Esophagus (tissue), 2 donors: ENCODE results near the gene WNK2. TPM values are rescaled to one million over a fixed set of nuclear protein-coding genes. Genes with fewer than 3 reads are reported as not detected.
A peak's percentile ranks its signal among the peaks of the same experiment; 100 is the strongest.

ENCODE experiments used
- H3K27ac ChIP-seq, 2 donors: one replicate each; pipeline ENCODE4 v1.5.1; 2013; ENCODE audit warnings: low read depth in 2 of 2, mild to moderate bottlenecking in 2 of 2, inconsistent platforms in 1 of 2, low read length in 1 of 2, moderate library complexity in 1 of 2
- H3K27me3 ChIP-seq, 2 donors: one replicate each; pipeline ENCODE4 v1.6.1; 2013; ENCODE audit warnings: low read length in 2 of 2, control low read depth in 1 of 2, mild to moderate bottlenecking in 1 of 2; ENCODE audit not compliant: insufficient read depth in 2 of 2, control insufficient read depth in 1 of 2
- H3K36me3 ChIP-seq, 2 donors: one replicate each; pipeline ENCODE4 v1.6.1; 2013; ENCODE audit warnings: low read length in 1 of 2; ENCODE audit not compliant: control insufficient read depth in 2 of 2, insufficient read depth in 2 of 2
- H3K4me1 ChIP-seq, 2 donors: one replicate each; pipeline ENCODE4 v1.6.1; 2013; ENCODE audit warnings: low read length in 1 of 2; ENCODE audit not compliant: control insufficient read depth in 2 of 2, insufficient read depth in 2 of 2
- H3K4me3 ChIP-seq, 2 donors: one replicate each; pipeline ENCODE4 v1.5.1; 2013; ENCODE audit warnings: low read length in 2 of 2, mild to moderate bottlenecking in 2 of 2, low read depth in 1 of 2, moderate library complexity in 1 of 2
- H3K9me3 ChIP-seq, 2 donors: one replicate each; pipeline ENCODE4 v1.6.1; 2013; ENCODE audit warnings: mild to moderate bottlenecking in 2 of 2, low read depth in 1 of 2, low read length in 1 of 2, moderate library complexity in 1 of 2; ENCODE audit not compliant: control insufficient read depth in 2 of 2, insufficient read depth in 1 of 2
- WGBS, 2 donors: extraction: QIAGEN DNeasy Blood & Tissue Kit; methylation state at CpG; one replicate each; pipeline ENCODE4 v1.1.7; 2013; 5-methylcytosine and 5-hydroxymethylcytosine counted together
- polyA plus RNA-seq, 2 donors: library from polyadenylated mRNA; stranded (reverse); fragments of 200-250 nt; gene quantifications; one replicate each; pipeline ENCODE4 v1.2.3, GENCODE V29; 2013
- donor health status: healthy with polysubstance abuse.
- donor health status: Bipolar disorder and iron deficiency.

The WNK2 gene
- polyA plus RNA-seq, 2 donors = 2.1 to 3.4 TPM

DNA sequence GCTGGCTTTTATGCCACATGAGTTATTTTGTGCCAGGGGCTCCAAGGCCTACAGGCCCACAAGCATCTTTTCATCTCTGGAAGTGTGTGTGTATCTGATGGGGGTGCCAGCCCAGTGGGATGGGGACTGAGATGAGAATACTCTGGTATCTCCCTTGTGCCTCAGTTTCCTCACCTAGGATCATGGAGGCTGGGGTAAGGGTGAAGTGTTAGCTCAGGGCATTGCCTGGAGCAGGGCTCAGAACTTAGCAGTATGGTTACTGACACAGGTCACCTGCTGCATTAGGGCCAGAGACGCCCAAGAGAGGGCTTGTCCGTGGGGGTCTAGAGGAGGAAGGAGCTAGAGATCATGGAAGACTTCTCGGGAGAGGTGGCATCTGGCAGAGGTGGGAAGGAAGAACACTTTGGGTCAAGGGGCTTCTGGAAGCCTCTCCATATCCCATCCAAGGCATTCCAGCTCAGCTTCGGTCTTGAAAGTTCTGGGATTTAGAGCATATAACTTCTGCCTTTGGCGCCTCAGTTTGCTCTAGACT is 742 bp upstream of the WNK2 start:
- Histone ChIP-seq H3K27ac (no peak overlapping the region), H3K36me3 (no peaks in the 10 kb centered on the region), H3K27me3 (no peaks in the 10 kb centered on the region), H3K9me3 (peaks cover 0 to 3% of the 10 kb centered on the region in 2 donors), H3K4me1 (peaks cover 0 to 12% of the 10 kb centered on the region in 2 donors), H3K4me3 (no peak overlapping the region)
- 76 to 86% methylated on average over 5 of the region's 5 CpGs for WGBS, 2 donors

DNA sequence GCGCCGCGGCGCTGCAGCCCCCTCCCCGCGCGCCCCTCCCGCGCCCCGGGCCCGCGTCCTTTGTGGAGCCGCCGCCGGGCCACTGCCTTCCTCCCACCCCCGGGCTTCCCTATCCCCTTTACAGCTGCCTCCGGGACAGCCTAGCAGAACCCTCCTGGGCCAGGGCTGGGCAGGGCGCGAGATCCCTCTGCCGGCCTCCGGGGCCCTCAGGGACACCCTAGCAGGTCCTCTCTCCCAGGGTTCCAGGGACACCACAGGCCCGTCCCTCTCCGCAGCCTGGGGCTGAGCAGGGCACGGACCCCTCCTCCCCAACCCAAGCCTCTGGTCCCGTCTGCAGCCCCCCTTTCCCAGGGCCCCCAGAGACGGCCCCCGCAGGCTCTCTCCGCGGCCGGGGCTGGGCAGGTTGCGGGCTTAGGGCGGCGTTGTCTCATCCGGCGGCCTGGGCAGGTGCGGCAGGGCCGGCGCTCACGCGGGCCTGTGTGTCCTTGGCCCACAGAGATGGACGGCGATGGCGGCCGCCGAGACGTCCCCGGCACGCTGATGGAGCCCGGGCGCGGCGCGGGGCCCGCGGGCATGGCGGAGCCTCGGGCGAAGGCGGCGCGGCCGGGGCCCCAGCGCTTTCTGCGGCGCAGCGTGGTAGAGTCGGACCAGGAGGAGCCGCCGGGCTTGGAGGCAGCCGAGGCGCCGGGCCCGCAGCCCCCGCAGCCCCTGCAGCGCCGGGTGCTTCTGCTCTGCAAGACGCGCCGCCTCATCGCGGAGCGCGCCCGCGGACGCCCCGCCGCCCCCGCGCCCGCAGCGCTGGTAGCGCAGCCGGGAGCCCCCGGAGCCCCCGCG is 710 bp downstream of the WNK2 start:
- H3K4me3 ChIP-seq = peak overlapping the region; percentile 41 to 62
- 3 to 9% methylated on average over 70 to 97 of the region's 97 CpGs for WGBS, 2 donors

DNA sequence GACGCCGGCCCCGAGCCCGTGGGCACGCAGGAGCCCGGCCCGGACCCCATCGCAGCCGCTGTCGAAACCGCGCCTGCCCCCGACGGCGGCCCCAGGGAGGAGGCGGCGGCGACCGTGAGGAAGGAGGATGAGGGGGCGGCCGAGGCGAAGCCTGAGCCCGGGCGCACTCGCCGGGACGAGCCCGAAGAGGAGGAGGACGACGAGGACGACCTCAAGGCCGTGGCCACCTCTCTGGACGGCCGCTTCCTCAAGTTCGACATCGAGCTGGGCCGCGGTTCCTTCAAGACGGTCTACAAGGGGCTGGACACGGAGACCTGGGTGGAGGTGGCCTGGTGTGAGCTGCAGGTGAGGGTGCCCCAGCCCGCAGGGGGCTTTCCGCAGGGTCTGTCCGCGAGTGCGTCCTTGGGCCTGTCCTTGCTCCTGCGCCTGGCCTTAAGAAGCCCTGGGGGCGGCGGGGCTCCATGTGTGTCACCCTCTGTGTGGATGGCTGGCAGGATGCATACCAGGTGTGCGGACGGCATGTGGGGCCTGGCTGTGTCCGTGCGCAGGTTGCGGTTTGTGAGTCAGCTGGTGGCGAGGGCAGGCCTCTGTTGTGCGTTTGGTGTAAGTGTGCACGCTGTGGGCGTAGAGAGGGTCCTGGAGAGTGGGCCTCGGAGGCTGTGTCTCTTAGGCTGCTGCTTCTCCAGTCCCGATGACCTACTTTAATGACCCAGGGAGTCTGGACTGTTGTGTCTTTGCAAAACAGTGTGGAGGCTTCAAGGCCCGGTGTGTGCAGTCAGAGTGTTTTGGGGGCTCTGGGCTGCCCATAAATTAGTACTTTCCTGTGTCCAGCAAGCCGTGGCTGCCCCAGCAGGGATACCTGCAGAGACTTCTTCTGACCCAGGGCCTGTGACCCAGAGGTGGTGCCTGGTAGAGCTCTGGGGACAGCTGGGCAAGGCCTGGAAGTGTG is 1.6 kb downstream of the WNK2 start:
- Histone ChIP-seq H3K4me1 (peaks cover 0 to 14% of the 10 kb centered on the region in 2 donors), H3K36me3 (no peaks in the 10 kb centered on the region), H3K27me3 (no peaks in the 10 kb centered on the region), H3K27ac (peak overlapping the region in 1 of 2 donors; percentile 43), H3K9me3 (no peaks in the 10 kb centered on the region), H3K4me3 (peak overlapping the region in 1 of 2 donors; percentile 62)
- 53 to 74% methylated on average over 56 to 61 of the region's 61 CpGs for WGBS, 2 donors

More for the DNA sequence above, 710 bp downstream of the WNK2 start:
- Histone ChIP-seq H3K27me3 (no peaks in the 10 kb centered on the region), H3K27ac (peak overlapping the region in 1 of 2 donors; percentile 43), H3K36me3 (no peaks in the 10 kb centered on the region), H3K9me3 (no peaks in the 10 kb centered on the region), H3K4me1 (peaks cover 0 to 12% of the 10 kb centered on the region in 2 donors)

DNA sequence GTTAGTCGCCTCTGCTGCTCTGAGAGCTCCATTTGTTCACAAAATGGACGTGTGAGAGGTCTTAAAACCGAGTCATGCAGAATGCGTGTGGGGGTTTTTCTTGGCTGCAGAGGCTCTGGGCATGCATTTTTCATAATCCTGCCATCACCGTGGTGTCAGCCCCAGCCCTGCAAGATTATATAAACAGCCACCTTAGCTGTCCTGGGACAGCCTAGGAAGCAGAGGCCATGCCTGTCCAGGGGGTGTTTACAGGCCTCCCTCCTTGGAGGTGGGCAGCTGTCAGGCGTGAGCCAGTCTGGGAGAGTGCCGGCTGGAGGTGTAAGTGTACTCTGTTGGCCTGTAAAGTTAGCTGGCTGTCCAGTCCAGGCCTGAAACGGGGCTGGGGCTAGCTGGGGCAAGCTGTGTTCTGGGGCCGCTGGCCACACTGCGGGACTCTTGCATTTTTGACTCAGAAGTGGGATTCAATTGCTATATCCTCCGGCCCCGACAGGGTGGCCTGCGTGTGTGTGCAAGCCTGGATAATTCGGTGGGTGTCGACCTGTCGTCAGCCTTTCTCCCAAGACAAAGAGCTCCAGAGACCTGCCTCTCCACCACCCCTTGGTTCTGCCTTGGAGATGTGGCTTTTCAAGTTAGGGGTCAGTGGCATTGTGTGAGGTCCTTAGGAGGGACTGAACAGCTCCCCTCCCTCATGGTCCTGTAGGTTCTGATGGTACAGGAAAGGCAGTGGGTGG is 2.4 kb downstream of the WNK2 start:
- peaks cover 0 to 14% of the 10 kb centered on the region in 2 donors for H3K4me1 ChIP-seq
- H3K27ac ChIP-seq = peak overlapping the region in 1 of 2 donors; percentile 54
- no peaks in the 10 kb centered on the region for H3K27me3 ChIP-seq
- H3K36me3 ChIP-seq = no peaks in the 10 kb centered on the region
- 48 to 59% methylated on average over 16 of the region's 16 CpGs for WGBS, 2 donors
- no peaks in the 10 kb centered on the region for H3K9me3 ChIP-seq
- H3K4me3 ChIP-seq = no peak overlapping the region

DNA sequence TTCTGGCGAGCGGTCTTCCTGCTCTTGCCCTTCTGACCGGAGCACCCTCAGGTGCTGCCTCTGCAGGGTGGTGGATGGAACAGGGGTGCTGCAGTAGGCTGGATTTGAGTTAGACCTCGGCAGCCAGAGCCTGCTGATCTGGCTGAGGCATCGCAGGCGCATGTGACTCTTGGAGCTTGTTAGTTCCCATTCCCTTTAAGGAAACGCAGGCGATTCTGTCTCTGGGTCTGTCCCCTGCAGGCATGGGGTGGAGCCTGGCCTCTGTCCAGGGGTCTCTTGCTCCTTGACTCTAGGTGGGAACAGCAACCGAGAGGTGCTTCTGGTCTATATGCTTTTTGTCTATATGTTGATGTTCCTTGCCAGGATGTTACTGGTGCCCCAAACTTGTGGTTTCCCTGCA is 3.1 kb downstream of the WNK2 start:
- H3K36me3 ChIP-seq = no peaks in the 10 kb centered on the region
- H3K4me3 ChIP-seq = no peak overlapping the region
- no peaks in the 10 kb centered on the region for H3K9me3 ChIP-seq
- no peaks in the 10 kb centered on the region for H3K27me3 ChIP-seq
- 44 to 56% methylated on average over 9 of the region's 9 CpGs for WGBS, 2 donors
- peak overlapping the region in 1 of 2 donors; percentile 58 for H3K27ac ChIP-seq
- peaks cover 0 to 14% of the 10 kb centered on the region in 2 donors for H3K4me1 ChIP-seq

DNA sequence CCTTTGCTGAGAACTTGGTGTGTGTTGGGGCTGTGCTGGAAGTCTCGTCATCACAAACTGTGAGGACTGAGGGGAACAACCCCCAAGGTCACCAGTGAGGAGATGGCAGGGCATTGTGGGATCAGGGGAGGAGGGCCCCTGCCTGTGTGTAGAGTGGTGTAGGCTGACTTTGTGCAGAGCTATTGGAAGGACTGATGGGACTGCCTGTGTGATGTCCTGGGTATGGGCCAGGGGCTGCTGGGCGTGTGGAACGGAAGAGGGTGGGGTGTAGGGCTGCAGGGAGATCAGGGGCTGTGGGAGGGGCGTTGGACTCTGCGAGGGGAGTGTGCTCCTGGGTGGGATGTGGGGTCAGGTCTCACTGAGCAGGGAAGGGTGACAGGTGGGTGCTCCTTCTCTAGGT is 3.6 kb downstream of the WNK2 start:
- peak overlapping the region in 1 of 2 donors; percentile 58 for H3K27ac ChIP-seq
- no peaks in the 10 kb centered on the region for H3K36me3 ChIP-seq
- WGBS, 2 donors = 60 to 75% methylated on average over 5 of the region's 5 CpGs
- H3K9me3 ChIP-seq = no peaks in the 10 kb centered on the region
- no peak overlapping the region for H3K4me3 ChIP-seq
- peaks cover 0 to 14% of the 10 kb centered on the region in 2 donors for H3K4me1 ChIP-seq
- no peaks in the 10 kb centered on the region for H3K27me3 ChIP-seq

DNA sequence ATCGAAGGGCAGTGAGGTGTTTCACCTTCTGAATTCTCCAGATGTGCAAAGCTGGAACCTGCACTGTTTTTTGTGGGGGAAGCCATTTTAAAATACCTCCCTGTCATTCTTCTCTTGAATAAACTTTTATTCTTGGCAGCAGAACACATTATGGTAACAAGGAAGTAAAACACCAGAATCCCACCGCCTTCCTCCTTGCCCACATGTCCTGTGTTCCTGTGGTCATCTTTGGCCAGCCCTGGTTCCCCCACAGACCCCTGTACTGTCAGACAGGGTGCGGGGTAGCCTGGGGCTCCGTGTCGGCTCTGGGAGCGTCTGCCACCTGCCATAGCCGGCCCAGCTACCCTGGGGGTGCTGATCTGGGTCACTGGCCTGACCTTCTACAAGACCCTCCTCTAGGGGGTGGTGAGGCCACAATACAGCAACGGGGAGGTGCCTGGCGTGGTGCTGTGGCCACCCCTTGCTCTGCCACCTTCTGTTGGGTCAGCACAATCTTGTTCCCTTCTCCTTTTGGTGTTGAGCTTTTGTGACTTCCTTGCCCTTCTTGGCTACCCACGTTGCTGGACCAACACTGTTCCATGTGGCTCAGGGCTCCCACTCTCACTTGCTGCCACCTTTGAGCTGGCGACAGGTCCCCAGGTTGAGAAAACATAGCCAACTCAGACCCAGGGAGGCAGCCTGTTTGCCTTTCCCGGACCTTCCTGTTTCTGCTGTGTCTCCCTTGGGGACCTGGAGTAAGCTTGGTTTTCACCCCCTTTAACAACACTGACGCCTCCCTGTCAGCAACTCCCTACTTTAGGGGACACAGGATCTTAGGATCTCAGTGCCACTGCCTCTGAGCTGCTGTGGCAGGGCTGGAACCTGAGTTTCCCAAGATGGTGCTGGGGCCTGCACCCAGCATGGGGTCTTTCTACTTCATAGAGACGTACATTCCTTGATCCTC is 4.8 kb downstream of the WNK2 start:
- Histone ChIP-seq H3K4me1 (peaks cover 6 to 11% of the 10 kb centered on the region in 2 donors), H3K36me3 (no peaks in the 10 kb centered on the region), H3K4me3 (no peak overlapping the region), H3K9me3 (no peaks in the 10 kb centered on the region), H3K27me3 (no peaks in the 10 kb centered on the region), H3K27ac (peak overlapping the region in 1 of 2 donors; percentile 35)
- 71 to 76% methylated on average over 14 of the region's 14 CpGs for WGBS, 2 donors

DNA sequence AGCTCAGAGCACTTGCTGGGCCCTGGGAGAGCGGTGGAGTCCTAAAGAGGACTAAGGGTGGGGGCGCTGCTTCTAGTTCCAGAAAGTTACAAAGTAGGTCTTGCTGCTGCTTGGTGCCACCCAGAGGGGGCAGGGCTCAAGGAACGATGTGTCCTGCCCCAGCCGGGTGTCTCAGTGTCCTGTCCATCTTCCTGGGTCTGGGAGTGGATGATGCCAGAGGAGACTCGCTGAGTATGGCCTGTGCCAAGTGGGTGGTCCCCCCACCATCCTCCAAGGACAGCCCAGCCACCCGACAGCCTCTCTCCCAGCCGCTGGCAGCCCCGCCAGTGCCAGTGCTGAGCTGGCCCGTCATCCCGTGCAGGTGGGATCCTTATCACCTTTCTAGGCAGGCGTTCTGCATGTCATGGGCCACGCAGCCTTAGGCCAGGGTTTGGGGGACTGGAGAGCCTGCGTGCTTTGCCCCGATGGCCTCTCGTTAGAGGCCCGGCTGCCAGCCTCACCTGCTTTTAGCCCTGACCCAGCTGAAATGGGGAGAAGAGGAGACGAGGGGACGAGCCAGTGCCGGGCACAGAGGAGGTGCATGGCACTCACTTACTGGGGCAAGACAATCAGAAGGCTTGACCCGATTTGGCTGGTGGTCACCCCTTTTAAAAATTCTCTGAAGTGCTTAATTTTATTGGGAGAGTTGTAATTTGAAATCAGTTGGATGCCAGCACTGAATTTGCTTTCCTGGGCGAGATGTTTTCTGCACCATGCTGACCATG is 5.6 kb downstream of the WNK2 start:
- Histone ChIP-seq H3K27ac (peak overlapping the region in 1 of 2 donors; percentile 8), H3K4me1 (peaks cover 6 to 8% of the 10 kb centered on the region in 2 donors), H3K36me3 (no peaks in the 10 kb centered on the region), H3K4me3 (no peak overlapping the region), H3K27me3 (no peaks in the 10 kb centered on the region), H3K9me3 (no peaks in the 10 kb centered on the region)
- 70 to 86% methylated on average over 21 of the region's 21 CpGs for WGBS, 2 donors
